PFSK-1 (cell line): ENCODE results near the gene TBXAS1.

Source experiments
- FOXP2 ChIP-seq: optimal IDR thresholded peaks from 2 replicates; pipeline ENCODE3; 2011; ENCODE audit warnings: borderline replicate concordance, control low read depth, inconsistent platforms; ENCODE audit not compliant: insufficient read depth; ENCODE audit errors: extremely low read length, extremely low read depth
- POLR2AphosphoS5 ChIP-seq: IDR thresholded peaks from 2 replicates; pipeline ENCODE4 v1.6.1; 2012; ENCODE audit warnings: low read depth, mild to moderate bottlenecking, control low read depth, low read length, moderate library complexity
- REST ChIP-seq, 2 experiments: IDR thresholded peaks; 2 replicates each; pipeline versions ENCODE4 v1.6.1 to v1.8.0; 2011 to 2012; ENCODE audit warnings: low read depth in 2 of 2, low read length in 2 of 2, control low read depth in 1 of 2, inconsistent platforms in 1 of 2, mild to moderate bottlenecking in 1 of 2, moderate library complexity in 1 of 2; ENCODE audit not compliant: insufficient read depth in 1 of 2
- SIN3A ChIP-seq: IDR thresholded peaks from 2 replicates; pipeline ENCODE4 v1.6.1; 2012; ENCODE audit warnings: mild to moderate bottlenecking, low read length, moderate library complexity, borderline replicate concordance; ENCODE audit not compliant: insufficient read depth
- TAF1 ChIP-seq: IDR thresholded peaks from 2 replicates; pipeline ENCODE4 v1.6.1; 2012; ENCODE audit warnings: low read length, control low read depth, borderline replicate concordance; ENCODE audit not compliant: insufficient read depth

The TBXAS1 gene

DNA sequence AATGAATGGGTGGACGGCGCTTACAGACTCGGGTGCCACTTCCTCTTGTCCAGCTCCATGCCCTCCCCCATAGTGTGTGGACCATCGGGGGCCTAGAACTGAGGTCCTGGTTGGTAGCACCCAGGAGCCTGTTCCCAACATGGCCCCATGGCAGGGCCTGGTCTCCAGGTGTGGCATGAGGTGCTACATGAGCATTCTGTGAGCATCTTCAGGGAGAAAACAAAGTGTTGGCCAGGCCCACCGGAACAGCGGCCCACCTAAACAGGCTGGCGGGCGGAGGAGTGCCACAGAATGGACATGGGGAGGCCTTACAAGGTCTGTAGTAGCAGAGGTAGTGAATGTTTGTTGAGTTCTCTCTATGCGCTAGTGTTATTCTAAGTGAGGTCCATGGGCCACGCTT lies 156.7 kb downstream of the TBXAS1 start:
- TF ChIP-seq REST (IDR thresholded peaks at IDR 0.05; ENCODE audit: insufficient read depth in 1 of 2, low read depth in 2 of 2, low read length in 2 of 2) (no peak), SIN3A (no peak), POLR2AphosphoS5 (no peak), TAF1 (no peak), FOXP2 (no peak)

GRCh38 chr7:139987691-139988516 lies 158.8 kb downstream of the TBXAS1 start:
- no peak for TF ChIP-seq FOXP2
- TF ChIP-seq REST (IDR thresholded peaks at IDR 0.05; ENCODE audit: insufficient read depth in 1 of 2, low read depth in 2 of 2, low read length in 2 of 2), result no peak
- no peak for TF ChIP-seq SIN3A
- no peak for TF ChIP-seq TAF1
- TF ChIP-seq POLR2AphosphoS5, result no peak

- TF ChIP-seq FOXP2 (no peak), SIN3A (no peak), REST (IDR thresholded peaks at IDR 0.05; ENCODE audit: insufficient read depth in 1 of 2, low read depth in 2 of 2, low read length in 2 of 2) (no peak), TAF1 (no peak), POLR2AphosphoS5 (no peak)
These were observed 160.5 kb downstream of the TBXAS1 start for GRCh38 chr7:139989366-139990141.

GRCh38 chr7:139990142-139990535 lies 161.1 kb downstream of the TBXAS1 start:
- TF ChIP-seq REST (IDR thresholded peaks at IDR 0.05; ENCODE audit: insufficient read depth in 1 of 2, low read depth in 2 of 2, low read length in 2 of 2) (no peak), FOXP2 (no peak), SIN3A (no peak), TAF1 (no peak), POLR2AphosphoS5 (no peak)
